H1 (cell line): ENCODE data around the gene ERLIN1. TPM values are rescaled to one million over a fixed set of nuclear protein-coding genes. Genes with fewer than 3 reads are reported as not detected.

Experiments used
- ASH2L ChIP-seq: fragments of 200-600, 300-600 bp; sonication (generic); IDR thresholded peaks from one replicate; pipeline ENCODE4 v1.7.1; 2017; ENCODE audit warnings: low read length
- BACH1 ChIP-seq: IDR thresholded peaks from 2 replicates; pipeline ENCODE4 v1.6.1; 2012; ENCODE audit warnings: low read length, improper control_type of control experiment
- JUND ChIP-seq: IDR thresholded peaks from 2 replicates; pipeline ENCODE4 v1.6.1; 2011; ENCODE audit warnings: mild to moderate bottlenecking, improper control_type of control experiment, low read length
- KDM1A ChIP-seq: fragments of 200-600, 300-600 bp; sonication (generic); IDR thresholded peaks from 2 replicates; pipeline ENCODE4 v1.7.1; 2016; ENCODE audit warnings: mild to moderate bottlenecking, low read length, borderline replicate concordance
- SIRT6 ChIP-seq: IDR thresholded peaks from one replicate; pipeline ENCODE4 v1.7.1; 2012; ENCODE audit warnings: low read length, inconsistent platforms
- ZNF274 ChIP-seq: IDR thresholded peaks from 2 replicates; pipeline ENCODE4 v1.7.0; 2012; ENCODE audit warnings: low read length, borderline replicate concordance; ENCODE audit errors: extremely low read depth
- polyA plus RNA-seq, 7 experiments: library from polyadenylated mRNA; depleted of rRNA in 3 of 7; stranded (reverse) in 5 of 7; unstranded in 2 of 7; fragments of >200 nt in 5 of 7; fragments of 200-250 nt in 2 of 7; gene quantifications; 1 replicate in 5 of 7; 2 replicates in 1 of 7; 4 replicates in 1 of 7; pipeline versions ENCODE4 v1.2.1 to v1.2.3, GENCODE V29; 2011 to 2013; ENCODE audit warnings: missing spikeins in 2 of 7, mixed read lengths in 2 of 7
- total RNA-seq: library from RNA; stranded (reverse); fragmentation: NEBNext Ultra II Directional; extraction: Animal tissue kit (Norgen Biotek cat#: 25700); gene quantifications from 2 replicates; pipeline ENCODE4 v1.2.1, GENCODE V29; 2021

ERLIN1 gene
- total and polyA plus RNA-seq, 2 of the 8 experiments (the other 6 are each of a cell fraction or from before 2014, with no cell fraction given): 16.5 to 32.0 TPM

DNA sequence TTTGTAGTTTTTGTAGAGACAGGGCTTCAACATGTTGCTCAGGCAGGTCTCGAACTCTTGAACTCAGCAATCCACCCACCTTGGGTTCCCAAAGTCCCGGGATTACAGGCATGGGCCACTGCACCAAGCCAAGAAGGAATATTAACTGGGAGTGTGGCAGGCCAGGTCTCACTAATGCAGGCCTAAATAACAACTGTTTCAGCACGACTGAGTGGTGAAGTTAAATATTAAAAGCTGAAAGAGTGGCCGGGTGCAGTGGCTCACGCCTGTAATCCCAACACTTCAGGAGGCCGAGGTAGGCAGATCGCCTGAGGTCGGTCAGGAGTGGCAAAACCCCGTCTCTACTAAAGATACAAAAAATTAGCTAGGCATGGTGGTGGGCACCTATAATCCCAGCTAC lies 22.4 kb upstream of the ERLIN1 start (continued):
- TF ChIP-seq ZNF274 (no peak), BACH1 (no peak), KDM1A (no peak), ASH2L (no peak), JUND (no peak), SIRT6 (no peak)
